HepG2 (cell line): Measurements from ENCODE around the gene VARS1. TPM values are rescaled to one million over a fixed set of nuclear protein-coding genes. Genes with fewer than 3 reads are reported as not detected.

Experiments used
- BRF2 ChIP-seq: sonication (generic); formaldehyde crosslinking; IDR thresholded peaks from 2 replicates; pipeline ENCODE4 v1.8.1; 2022; ENCODE audit warnings: mild to moderate bottlenecking, missing genetic modification reagents
- JUN ChIP-seq: sonication (generic); formaldehyde crosslinking; IDR thresholded peaks from 2 replicates; pipeline ENCODE4 v1.4.0; 2020; ENCODE audit warnings: mild to moderate bottlenecking, missing genetic modification reagents
- KDM6A ChIP-seq: IDR thresholded peaks from 2 replicates; pipeline ENCODE4 v1.6.1; 2016; ENCODE audit warnings: low read depth
- MEF2D ChIP-seq: sonication (generic); formaldehyde crosslinking; IDR thresholded peaks from 2 replicates; pipeline ENCODE4 v1.5.1; 2020; ENCODE audit warnings: mild to moderate bottlenecking, missing genetic modification reagents
- RARA ChIP-seq: IDR thresholded peaks from 2 replicates; pipeline ENCODE4 v1.6.1; 2016; ENCODE audit warnings: missing genetic modification reagents, missing compliant biosample characterization
- RBM39 ChIP-seq: fragments of 200-400 bp; formaldehyde crosslinking; IDR thresholded peaks from one replicate; pipeline ENCODE4 v1.6.1; 2018; ENCODE audit warnings: antibody characterized with exemption, mild to moderate bottlenecking, low read depth, low read length; ENCODE audit not compliant: poor library complexity, severe bottlenecking
- TEAD2 ChIP-seq: sonication (generic); formaldehyde crosslinking; IDR thresholded peaks from 2 replicates; pipeline ENCODE4 v1.9.0; 2021; ENCODE audit warnings: missing genetic modification reagents
- YY1 ChIP-seq: IDR thresholded peaks from 2 replicates; pipeline ENCODE4 v1.6.1; 2011; ENCODE audit warnings: low read length, low read depth, moderate library complexity, mild to moderate bottlenecking; ENCODE audit not compliant: insufficient read depth, insufficient replicate concordance
- ZNF101 ChIP-seq: sonication (generic); formaldehyde crosslinking; IDR thresholded peaks from 2 replicates; pipeline ENCODE4 v1.4.0; 2020; ENCODE audit warnings: mild to moderate bottlenecking, low read depth, missing genetic modification reagents, borderline replicate concordance
- ZNF407 ChIP-seq: sonication (generic); formaldehyde crosslinking; IDR thresholded peaks from one replicate; pipeline ENCODE4 v1.5.1; 2020; ENCODE audit warnings: mild to moderate bottlenecking, missing genetic modification reagents; ENCODE audit errors: not compliant biosample characterization
- polyA plus RNA-seq, 8 experiments: library from polyadenylated mRNA; depleted of rRNA in 3 of 8; stranded (reverse) in 7 of 8; unstranded in 1 of 8; fragments of >200 nt; fragmentation: Illumina TruSeq in 4 of 8; extraction: Trizol in 4 of 8; gene quantifications; 2 replicates each; pipeline versions ENCODE4 v1.2.1 to v1.2.3, GENCODE V29; 2011 to 2016; ENCODE audit warnings: low read depth in 4 of 8, missing spikeins in 1 of 8, mixed read lengths in 1 of 8; ENCODE audit not compliant: insufficient read depth in 1 of 8
- total RNA-seq, 5 experiments: library from RNA; depleted of rRNA; stranded (reverse); fragments of >200 nt; fragmentation: Illumina TruSeq; extraction: Trizol; gene quantifications; 2 replicates each; pipeline ENCODE4 v1.2.3, GENCODE V29; 2016; ENCODE audit warnings: low read depth in 1 of 5
- TF ChIP-seq, protein P1 (sequence below): sonication (generic); formaldehyde crosslinking; IDR thresholded peaks from 2 replicates; pipeline ENCODE4 v1.4.0; 2020; ENCODE audit warnings: mild to moderate bottlenecking, missing genetic modification reagents
- TF ChIP-seq, protein P2 (sequence below): sonication (generic); formaldehyde crosslinking; conservative IDR thresholded peaks from 2 replicates; pipeline ENCODE4 v1.8.0; 2022; ENCODE audit warnings: low read depth, missing genetic modification reagents

The VARS1 gene
- total and polyA plus RNA-seq, 2 of the 13 experiments (the other 11 are each of a cell fraction or from before 2014, with no cell fraction given), result 14.7 to 56.1 TPM

- TF ChIP-seq, protein P1, sequence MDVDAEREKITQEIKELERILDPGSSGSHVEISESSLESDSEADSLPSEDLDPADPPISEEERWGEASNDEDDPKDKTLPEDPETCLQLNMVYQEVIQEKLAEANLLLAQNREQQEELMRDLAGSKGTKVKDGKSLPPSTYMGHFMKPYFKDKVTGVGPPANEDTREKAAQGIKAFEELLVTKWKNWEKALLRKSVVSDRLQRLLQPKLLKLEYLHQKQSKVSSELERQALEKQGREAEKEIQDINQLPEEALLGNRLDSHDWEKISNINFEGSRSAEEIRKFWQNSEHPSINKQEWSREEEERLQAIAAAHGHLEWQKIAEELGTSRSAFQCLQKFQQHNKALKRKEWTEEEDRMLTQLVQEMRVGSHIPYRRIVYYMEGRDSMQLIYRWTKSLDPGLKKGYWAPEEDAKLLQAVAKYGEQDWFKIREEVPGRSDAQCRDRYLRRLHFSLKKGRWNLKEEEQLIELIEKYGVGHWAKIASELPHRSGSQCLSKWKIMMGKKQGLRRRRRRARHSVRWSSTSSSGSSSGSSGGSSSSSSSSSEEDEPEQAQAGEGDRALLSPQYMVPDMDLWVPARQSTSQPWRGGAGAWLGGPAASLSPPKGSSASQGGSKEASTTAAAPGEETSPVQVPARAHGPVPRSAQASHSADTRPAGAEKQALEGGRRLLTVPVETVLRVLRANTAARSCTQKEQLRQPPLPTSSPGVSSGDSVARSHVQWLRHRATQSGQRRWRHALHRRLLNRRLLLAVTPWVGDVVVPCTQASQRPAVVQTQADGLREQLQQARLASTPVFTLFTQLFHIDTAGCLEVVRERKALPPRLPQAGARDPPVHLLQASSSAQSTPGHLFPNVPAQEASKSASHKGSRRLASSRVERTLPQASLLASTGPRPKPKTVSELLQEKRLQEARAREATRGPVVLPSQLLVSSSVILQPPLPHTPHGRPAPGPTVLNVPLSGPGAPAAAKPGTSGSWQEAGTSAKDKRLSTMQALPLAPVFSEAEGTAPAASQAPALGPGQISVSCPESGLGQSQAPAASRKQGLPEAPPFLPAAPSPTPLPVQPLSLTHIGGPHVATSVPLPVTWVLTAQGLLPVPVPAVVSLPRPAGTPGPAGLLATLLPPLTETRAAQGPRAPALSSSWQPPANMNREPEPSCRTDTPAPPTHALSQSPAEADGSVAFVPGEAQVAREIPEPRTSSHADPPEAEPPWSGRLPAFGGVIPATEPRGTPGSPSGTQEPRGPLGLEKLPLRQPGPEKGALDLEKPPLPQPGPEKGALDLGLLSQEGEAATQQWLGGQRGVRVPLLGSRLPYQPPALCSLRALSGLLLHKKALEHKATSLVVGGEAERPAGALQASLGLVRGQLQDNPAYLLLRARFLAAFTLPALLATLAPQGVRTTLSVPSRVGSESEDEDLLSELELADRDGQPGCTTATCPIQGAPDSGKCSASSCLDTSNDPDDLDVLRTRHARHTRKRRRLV (CRISPR knock-in tag), result no peak
- TF ChIP-seq ZNF101 (CRISPR knock-in tag) (no peak), MEF2D (CRISPR knock-in tag) (no peak; the same call in 1 of the 2 replicates), JUN (CRISPR knock-in tag) (no peak; the same call in 1 of the 2 replicates), RARA (peak; percentile 6; the same call in 1 of the 2 replicates), TEAD2 (CRISPR knock-in tag) (no peak), ZNF407 (peak; percentile 47), BRF2 (CRISPR knock-in tag) (peak; percentile 43), RBM39 (no peak), KDM6A (no peak), YY1 (peak; percentile 71)
- TF ChIP-seq, protein P2, sequence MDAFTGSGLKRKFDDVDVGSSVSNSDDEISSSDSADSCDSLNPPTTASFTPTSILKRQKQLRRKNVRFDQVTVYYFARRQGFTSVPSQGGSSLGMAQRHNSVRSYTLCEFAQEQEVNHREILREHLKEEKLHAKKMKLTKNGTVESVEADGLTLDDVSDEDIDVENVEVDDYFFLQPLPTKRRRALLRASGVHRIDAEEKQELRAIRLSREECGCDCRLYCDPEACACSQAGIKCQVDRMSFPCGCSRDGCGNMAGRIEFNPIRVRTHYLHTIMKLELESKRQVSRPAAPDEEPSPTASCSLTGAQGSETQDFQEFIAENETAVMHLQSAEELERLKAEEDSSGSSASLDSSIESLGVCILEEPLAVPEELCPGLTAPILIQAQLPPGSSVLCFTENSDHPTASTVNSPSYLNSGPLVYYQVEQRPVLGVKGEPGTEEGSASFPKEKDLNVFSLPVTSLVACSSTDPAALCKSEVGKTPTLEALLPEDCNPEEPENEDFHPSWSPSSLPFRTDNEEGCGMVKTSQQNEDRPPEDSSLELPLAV (CRISPR knock-in tag), result 0 out of 2 replicates have a peak, but pooled peaks have one; percentile 35
Measured at GRCh38 chr6:31795616-31796298, at the start of gene VARS1 (continued).
